HL-60/S4 treated with retinoic acid at 250 ng/mL for 4 days and 3 days (cell line): ENCODE measurements around the gene HTD2.
"Not testable (repeated sequence)": the region's sequence is repeated elsewhere in the genome, so short reads cannot be mapped to it uniquely, and the experiment has no call there.

Experiments used
- in situ Hi-C: fragments of 300-500 bp; cut with MboI; formaldehyde crosslinking; loops from 2 replicates; pipeline ENCODE4 v1.7.0; 2022; ENCODE audit warnings: low sequenced_read_pairs

Gene HTD2

DNA sequence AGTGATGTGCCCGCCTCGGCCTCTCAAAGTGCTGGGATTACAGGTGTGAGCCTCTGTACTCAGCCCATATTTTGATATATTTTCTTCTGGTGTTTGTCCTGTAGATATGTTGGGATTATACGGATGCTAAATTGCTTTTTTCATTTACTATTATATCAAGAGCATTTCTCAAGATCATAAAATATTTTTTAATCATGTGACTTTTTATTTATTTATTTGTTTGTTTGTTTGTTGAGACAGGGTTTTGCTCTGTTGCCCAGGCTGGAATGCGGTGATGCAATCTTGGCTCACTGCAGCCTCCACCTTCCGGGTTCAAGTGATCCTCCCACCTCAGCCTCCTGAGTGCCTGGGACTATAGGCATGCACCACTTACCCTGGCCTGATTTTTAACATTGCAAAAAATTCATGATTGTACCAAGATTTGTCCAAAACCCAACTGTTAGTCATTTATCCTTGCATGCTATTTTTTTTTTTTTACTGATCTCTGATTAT, 23.6 kb downstream of the HTD2 start:
- in situ Hi-C loops, result loop anchor here (10.0 kb wide), 1 partner anchor 85 kb away; no protein-coding TSS in a partner anchor

DNA sequence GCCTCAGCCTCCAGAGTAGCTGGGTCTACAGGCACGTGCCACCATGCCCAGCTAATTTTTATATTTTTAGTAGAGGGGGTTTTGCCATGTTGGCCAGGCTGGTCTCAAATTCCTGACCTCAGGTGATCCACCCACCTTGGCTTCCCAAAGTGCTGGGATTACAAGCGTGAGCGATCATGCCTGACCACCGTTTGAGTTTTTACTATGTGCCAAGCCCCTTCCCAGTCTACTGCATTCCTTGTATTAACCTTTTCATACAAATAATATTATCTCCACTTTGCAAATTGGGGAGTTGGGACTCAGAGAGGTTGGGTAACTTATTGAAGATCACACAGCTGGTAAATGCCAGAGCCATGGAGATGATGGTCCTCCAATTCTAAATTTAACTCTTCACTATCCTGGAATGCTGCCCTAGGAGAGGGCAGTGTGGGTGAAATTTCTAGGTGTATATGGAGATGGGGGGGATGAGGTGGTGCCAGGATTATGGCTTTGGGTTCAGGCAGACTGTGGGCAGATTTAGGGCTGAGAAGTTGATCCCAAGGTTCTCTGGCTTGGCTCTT, 25.4 kb downstream of the HTD2 start:
- in situ Hi-C loops, result no loop called here

DNA sequence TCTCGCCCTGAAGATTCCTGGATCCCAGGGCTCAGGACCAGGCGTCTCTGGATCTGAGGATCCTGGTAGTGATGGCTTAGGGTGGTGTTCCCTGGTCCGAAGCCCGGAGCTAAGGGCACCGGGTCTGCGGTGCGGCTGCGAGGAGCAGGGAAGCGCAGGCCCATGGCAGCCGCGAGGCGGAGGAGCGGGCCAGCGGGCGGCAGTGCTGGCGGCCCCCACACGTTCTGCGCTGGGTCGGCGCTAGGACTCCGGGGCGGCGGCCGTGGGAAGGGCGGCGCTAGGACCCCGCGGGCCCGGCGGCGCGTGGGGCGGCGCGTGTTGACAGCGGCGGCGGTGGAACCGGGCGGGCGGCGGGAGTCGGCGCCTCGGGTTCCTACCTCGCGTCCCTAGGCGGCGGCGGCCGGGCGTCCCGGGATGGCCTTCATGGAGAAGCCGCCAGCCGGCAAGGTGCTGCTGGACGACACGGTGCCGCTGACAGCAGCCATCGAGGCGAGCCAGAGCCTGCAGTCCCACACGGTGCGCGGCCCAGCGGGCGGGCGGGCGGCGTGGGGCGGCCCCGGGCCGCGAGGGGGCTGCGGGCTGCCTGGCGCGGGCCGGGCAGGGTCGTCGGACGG, 26.4 kb downstream of the HTD2 start, which contains the start of gene PXK:
TSS of gene PXK (plus strand) at position 318 of the 614 bp plus-strand sequence. CDS start at position 415, 97 bp downstream.
- in situ Hi-C loops, result no loop called here

DNA sequence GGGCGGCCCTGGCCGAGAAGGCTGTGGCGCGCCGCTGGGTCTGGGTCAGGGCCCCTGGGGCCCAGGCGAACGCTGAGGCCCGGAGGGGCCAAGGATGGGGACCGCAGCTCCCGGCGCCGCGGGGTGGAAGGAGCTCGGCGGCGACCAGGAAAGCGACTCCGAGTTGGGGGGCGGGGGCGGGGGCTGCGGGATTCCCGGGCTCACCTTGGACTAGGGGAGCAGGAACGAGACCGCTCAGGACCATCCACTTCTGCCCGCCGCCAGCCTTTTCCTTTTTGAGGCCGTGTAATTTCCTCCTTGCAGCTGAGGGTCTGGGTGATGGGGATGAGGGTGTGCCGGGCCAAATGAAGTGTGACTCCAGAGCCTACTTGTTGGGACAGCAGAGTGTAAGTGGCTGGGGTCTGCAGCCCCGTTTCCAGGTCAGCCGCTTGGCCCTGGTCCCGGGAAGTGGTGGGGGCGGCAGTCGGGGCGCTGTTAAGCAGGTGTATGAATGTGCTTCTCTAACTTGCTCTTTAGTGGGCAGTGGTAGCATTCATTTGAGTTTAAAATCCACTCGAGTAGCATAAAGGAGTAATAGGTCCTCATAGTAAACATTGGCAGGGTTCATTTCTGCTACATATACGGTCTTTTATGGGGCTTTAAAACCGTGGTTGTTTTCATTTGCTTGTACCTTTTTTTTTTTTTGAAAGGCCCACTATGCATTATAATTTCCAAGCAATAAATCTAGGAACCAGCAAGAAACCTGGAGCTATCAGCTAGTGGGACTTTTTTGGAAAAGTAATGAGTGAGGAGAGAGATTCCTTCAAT, 27.1 kb downstream of the HTD2 start:
- in situ Hi-C loops, result no loop called here

DNA sequence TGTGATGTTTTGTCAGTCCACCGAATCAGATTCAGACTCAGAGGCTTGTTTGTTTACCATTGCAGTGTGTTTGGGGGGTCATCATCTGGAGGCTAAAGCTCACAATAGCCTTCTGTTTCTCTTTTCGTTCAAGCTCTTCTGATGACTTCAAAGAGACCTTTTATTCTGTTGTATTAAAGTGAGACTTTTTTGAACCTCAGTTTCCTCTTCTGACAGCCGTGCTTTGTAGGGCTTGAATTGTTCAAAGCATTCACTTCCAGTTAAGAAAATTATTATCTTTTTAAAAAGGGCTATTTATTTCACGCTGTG, 27.6 kb downstream of the HTD2 start:
- in situ Hi-C loops, result no loop called here

DNA sequence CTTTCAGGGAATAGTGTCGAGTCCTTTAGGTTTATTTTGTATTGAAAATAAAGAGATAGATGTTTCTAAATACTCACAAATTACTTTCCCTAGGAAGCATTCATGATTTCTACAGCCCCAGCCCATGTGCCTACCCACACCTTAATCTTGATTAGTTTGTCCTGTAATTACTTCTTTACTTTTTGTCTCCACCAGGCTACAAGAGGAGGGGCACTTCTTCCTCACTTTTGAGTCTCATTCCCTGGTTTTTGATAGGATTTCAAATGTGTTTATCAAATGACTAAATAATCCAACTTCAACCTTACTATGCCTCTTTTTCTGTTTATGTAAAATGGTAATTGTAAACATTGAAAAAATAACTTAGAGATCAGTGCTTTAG, 28.2 kb downstream of the HTD2 start:
- in situ Hi-C loops, result no loop called here

DNA sequence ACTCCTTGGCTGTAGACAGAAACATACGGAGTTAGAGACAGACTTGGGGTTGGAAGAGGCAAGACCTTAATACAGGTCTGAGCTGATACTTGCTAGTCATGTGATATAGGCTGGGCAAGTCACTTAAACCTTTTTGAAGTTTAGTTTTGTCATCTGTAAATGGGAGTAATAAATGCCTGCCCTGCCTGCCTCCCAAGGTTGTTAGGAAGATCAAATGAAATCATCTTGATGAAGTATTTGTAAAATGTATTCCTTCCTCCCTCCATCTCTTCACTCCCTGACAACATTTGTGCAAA, 29.3 kb downstream of the HTD2 start:
- in situ Hi-C loops, result no loop called here

DNA sequence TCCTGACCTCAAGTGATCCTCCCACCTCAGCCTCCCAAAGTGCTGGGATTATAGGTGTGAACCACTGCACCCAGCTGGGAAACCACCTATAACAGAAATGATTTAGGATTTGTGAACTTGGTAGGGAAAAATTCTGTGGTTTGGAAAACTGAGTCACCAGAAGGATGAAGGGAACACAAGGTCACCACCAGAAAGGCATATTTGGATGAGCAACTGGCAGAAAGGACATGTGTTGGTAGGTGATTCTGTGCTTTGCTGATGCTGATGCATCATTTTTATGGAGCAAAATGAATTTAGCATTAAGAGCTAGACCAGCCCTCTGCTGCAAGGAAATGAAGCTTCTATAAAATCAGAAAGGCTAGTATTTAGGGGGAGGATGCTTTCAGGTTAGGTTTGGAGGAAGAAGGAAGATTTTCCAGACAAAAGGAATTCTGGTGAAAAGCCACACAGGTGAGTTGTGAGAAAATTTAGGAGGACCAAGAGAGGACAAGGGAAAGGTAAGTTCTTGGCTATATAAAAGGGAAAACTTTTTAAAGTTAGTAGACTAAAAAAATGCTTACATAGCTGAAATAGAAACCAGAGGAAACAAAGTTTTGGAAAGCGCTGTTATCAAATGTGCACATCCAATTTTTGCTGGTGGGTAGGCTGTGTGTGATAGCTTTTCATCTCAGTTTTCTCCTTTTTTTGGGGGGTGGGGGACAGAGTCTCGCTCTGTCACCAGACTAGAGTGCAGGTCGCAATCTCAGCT, 30.0 kb downstream of the HTD2 start:
- in situ Hi-C loops, result no loop called here

DNA sequence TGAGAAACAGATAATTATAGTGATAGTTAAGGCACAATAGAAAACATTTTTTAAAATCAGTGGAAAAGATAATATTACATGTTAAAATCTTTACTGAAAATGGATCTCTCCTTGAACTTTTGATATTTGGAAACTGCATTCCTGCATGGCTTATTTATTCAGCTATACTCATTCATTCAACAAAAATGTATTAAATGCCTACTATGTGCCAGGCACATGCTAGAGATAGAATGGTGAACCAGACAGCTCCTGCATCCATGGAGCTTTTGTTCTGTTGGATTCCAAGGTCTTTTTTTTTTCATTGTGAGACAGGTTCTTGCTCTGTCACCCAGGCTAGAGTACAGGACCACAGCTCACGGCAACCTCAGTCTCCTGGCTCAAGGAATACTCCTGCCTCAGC, 30.9 kb downstream of the HTD2 start:
- in situ Hi-C loops, result no loop called here

DNA sequence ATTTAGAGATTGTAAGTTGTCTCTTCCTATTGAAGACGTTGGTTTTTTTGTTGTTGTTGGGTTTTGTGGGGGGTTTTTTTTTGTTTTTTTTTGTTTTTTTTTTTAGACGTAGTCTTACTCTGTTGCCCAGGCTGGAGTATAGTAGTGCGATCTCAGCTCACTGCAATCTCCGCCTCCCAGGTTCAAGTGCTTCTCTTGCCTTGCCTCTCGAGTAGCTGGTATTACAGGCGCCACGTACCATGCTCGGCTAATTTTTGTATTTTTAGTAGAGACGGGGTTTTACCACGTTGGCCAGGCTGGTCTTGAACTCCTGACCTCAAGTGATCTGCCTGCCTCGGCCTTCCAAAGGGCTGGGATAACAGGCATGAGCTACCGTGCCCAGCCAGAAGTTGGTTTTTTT, 32.8 kb downstream of the HTD2 start:
- in situ Hi-C loops, result not testable (repeated sequence)

DNA sequence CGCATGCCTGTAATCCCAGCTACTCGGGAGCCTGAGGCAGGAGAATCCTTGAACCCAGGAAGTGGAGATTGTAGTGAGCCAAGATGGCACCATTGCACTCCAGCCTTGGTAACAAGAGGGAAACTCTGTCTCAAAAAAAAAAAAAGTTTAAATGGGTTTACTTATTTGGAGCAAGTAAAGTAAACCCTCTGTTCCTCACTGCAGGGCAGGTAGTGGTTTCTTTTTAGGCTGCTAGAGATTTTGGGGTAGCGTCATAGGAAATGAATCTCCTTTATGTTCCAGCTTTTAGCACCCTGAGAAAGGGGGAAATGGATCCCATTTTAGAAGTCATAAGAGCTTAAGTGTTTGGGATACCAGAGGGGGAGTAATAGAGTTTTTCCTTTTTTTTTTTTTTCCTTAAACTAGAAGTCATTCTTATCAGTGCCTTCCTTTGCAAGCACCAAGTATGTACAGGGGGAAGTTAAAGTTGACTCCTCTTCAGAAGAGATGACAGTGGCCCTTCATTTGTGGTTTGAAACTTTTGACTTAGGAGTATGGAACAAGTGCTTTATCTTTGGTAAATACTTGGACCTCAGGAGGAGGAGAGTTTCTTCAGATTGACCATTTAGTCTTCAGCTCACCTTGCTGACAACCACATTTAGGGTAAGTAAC, 34.4 kb downstream of the HTD2 start:
- in situ Hi-C loops, result no loop called here

DNA sequence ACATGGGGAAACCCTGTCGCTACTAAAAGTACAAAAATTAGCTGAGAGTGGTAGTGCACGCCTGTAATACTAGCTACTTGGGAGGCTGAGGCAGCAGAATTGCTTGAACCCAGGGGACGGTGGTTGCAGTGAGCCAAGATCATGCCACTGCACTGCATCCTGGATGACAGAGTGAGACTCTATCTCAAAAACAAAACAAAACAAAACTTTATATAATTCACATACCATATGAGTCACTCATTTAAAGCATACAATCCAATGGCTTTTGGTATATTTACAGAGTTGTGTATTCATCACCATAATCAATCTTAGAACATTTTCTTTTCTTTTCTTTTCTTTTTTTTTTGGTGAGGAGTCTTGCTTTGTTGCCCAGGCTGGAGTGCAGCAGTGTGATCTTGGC, 35.1 kb downstream of the HTD2 start:
- in situ Hi-C loops, result no loop called here

DNA sequence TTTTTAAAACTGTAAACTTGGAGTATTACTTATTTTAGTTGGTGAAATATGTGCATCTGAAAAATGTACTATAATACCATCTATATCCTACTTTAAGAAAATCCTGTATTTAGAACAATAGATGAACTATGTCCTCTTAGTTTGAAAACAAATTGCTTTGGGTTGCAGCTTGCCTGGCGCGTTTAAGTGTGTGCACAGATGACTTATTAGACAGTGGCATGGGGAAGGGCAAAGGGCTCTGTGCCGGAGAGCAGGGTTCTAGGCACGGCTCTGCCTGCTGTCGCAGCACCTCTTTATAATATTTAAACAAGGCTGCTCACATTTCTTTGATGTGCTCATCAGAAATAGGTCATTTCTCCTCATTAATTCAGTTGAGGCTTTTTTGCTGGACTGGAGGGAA, 36.4 kb downstream of the HTD2 start:
- in situ Hi-C loops, result no loop called here

DNA sequence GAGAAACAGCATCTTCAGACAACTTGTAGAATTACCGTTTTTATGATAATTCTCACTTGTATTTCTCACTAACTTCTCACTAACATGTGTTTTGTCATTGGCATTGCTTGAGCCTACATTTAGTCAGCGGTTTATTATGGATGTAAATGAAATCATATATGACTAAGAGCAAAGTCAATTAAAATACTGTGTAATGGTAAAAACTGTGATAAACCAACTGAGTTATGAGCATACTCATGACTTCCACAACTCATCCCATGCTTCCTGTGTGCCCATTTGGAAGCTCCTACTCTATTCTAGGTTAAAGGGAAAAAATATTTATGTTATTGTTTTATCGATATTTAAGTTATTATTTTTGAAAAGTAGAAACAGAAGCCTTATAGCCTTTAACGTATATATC, 39.1 kb downstream of the HTD2 start:
- in situ Hi-C loops, result no loop called here

DNA sequence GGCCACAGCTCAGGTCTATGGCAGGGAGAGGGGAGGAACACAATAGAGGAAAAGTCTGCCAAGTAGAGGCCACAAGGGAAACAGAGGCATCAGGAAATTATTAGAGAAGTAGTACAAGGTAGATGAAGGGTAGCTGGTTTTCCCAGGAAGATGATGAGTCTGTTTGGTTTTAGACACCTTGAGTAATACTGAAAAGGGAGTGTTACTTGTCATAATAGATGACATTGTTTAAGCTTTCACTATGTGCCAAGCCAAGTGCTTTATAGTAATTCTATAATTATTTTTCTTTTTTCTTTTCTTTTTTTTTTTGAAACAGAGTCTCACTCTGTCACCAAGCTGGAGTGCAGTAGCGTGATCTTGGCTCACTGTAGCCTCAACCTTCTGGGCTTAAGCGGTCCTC, 40.0 kb downstream of the HTD2 start:
- in situ Hi-C loops, result no loop called here

DNA sequence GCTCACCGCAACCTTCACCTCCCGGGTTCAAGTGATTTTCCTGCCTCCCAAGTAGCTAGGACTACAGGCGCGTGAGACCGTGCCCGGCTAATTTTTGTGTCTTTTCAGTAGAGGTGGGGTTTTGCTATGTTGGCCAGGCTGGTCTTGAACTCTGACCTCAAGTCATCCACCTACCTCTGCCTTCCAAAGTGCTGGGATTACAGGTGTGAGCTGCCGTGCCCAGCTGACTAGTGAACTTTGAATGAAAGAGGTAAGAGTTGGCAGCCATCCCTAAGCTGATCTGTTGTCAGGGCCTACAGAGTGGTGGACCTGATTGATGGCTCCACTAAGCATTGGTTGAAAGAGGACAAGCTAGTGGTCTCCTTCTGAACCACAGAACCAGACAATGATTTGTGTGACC, 41.7 kb downstream of the HTD2 start:
- in situ Hi-C loops, result no loop called here

DNA sequence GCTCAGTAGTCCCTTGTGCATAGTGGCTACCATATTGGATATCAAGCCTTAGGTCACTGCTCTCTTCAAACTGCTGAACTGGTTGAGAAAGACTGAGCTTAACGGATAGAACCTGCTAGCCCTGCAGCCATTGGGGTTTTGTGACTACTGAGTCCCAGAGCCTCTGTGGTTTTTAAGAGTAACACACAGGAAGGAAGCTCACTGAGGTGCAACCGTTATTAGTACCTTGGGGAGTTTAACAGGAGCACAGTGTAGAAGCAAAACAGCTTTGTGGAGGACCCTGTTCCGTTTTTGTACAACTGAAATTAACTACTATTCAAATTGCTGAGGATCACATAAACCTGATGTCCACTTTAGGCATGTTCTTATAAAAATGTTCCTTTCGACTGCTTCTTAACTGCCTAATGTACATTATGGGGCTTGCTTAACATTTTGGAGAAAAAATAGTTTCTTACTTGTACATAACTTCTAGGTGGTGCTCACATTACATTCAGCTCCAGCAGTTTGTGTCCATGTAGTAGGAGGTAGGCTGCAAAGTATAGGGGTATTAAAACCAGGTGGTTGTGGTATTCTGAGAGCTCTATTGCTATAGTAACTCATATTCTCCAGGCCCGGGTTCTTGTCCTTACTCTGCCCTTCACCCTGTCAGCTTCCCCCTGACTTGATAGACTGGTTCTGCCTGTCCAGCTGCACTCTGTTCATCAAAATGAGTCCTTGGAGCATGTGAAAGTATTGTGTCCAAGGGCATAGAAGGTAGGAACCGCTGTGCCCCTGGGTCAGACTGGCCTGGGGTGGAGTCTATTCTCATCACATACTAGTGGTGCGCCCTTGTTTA, 43.7 kb downstream of the HTD2 start:
- in situ Hi-C loops, result no loop called here

DNA sequence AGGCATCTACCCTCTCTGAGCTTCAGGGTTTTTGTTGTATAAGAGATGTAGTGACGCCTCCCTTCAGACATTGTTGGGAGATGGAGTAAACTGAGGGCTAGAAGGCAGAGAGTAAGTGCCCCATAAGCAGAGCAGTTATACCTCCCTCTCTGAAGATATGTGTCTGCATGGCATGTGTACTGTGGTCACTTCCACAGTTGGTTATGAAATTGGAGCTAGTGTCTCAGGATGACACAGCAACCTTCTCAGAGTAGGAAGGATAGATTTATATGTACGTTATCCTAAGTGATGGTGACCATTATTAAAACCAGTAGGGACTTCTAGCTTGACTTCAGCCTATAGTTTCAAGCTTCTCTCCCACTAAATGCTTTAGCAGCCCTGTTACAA, 44.3 kb downstream of the HTD2 start:
- in situ Hi-C loops, result no loop called here

DNA sequence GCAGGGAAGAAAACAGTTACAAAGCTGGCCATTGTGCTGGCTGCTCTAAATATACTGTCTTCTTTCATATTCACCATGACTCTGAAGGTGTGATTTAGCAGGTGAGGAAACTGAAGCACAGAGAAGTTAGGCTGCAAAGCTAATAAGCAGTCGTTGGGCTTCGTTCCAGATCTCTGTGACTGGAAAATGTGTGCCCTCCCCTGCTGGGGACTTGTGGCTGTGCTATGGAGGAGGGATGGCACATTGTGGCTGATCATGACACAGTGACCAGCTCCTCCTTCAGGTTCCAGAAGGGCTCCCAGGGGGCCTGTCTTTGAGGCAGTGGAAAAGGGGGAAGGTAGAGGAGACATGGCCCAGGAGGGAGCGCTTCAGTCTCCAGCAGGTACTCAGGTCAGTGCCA, 45.6 kb downstream of the HTD2 start:
- in situ Hi-C loops, result no loop called here

DNA sequence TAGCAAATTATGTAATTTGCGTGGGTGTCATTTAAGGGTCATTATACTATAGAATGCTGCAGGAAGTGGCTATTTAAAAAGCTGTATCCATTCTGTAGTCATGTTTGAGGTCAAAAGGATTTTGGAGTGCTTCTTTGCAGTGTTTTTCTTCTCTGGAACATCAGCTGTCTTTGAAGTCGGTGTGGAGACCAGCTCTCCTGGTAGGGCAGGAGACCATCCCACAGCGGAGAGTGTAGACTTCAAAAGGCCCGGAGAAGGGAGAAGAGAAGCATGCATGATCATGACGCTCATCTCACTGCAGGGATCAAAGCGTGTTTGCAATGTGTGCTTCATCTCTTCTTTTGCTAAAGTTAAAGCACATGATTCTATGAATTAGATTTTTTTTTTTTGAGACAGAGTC, 46.3 kb downstream of the HTD2 start:
- in situ Hi-C loops, result no loop called here
